HG03045 (cell line): ENCODE results near the gene SF3B4.
"Not testable (repeated sequence)": the region's sequence is repeated elsewhere in the genome, so short reads cannot be mapped to it uniquely, and the experiment has no call there.

Source experiments
- ATAC-seq: cut with Tn5 transposase; IDR thresholded peaks from one replicate; pipeline ENCODE4 v1.9.1; 2021; ENCODE audit warnings: mild to moderate bottlenecking, moderate library complexity; ENCODE audit not compliant: unreplicated experiment

The SF3B4 gene

DNA sequence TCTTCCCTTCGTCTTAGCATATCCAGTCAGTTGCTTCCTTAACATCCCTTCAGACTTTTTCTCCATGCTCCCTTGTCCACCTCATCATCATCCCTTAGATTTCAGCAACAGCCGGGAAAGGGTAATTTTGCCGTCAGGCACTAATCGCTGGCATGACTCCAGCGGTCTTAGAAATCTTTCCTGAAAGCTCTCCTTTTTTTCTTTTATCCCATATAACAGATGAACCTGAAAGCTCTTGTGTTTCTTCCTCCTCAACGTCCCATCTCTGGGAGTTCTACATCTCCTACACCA, 38.7 kb downstream of the SF3B4 start:
- ATAC-seq, result no peak

DNA sequence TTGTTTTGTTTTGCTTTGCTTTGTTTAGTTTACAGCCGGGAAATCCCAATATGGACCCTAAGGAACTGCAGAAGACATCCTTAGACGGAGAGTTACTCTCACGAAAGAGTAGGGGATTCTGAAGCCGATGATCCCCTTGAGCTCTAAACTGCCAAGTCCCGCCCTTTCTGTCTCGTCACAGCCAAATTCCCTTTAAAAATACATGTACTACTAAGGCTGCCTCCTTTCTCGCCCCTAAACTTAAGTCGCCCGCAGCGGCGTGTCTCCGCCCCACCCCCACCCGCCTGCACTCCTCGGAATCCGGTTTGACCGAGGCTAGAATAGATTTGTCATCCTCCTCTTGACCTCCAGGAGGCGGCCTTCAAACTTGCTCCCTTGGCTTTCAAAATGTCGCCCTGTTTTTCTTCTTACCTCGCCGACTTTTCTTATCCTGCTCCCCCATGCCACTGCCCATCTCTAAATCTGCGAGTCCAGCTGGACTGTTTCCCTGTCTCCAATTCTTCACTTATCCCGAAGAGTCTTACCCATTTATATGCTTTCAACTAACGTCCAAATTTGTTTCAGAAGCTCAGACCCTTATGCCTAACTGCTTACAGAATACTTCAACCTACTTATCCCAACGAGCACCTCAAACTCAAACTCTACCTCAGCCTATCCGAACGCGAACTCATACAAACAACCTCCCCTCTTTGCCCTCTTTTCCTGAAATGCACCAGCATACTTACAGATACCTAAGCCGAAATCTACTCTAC, 39.2 kb downstream of the SF3B4 start:
- ATAC-seq, result peak; percentile 25

DNA sequence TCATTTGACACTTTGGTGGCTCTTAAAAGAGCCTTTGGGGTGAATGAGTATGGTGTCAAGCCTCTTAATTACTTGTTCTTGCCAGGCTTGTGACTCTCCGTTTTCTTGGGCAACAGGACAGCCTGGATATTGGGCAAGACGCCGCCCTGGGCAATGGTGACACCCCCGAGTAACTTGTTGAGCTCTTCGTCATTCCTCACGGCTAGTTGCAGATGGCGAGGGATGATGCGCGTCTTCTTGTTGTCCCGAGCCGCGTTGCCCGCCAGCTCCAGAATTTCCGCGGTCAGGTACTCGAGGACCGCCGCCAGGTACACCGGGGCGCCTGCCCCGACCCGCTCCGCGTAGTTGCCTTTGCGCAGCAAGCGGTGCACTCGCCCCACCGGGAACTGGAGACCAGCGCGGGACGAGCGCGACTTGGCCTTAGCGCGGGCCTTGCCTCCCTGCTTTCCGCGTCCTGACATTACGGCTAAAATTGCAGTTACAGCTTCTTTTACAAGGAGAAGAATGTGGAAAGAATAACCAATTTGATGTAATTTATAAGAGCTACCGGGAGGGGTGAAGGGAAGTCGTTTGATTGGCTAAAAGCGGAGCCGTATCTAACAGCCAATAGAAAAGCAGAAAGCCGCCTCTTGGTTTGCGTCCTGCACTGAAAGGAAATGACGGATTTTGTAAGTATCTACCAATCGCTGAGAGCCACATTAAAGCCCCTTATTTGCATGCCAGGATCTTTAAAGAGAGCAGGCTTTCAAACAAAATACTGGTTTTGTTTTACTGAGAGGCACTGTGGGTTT, 40.0 kb downstream of the SF3B4 start:
- peak; percentile 44 for ATAC-seq

DNA sequence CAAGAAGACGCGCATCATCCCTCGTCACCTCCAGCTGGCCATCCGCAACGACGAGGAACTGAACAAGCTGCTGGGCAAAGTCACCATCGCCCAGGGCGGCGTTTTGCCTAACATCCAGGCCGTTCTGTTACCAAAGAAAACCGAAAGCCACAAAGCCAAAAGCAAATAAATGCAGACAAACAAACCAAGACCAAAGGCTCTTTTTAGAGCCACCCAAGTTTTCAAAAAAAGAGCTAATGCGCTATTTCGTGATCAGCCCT, 40.5 kb downstream of the SF3B4 start:
- not testable (repeated sequence) for ATAC-seq

DNA sequence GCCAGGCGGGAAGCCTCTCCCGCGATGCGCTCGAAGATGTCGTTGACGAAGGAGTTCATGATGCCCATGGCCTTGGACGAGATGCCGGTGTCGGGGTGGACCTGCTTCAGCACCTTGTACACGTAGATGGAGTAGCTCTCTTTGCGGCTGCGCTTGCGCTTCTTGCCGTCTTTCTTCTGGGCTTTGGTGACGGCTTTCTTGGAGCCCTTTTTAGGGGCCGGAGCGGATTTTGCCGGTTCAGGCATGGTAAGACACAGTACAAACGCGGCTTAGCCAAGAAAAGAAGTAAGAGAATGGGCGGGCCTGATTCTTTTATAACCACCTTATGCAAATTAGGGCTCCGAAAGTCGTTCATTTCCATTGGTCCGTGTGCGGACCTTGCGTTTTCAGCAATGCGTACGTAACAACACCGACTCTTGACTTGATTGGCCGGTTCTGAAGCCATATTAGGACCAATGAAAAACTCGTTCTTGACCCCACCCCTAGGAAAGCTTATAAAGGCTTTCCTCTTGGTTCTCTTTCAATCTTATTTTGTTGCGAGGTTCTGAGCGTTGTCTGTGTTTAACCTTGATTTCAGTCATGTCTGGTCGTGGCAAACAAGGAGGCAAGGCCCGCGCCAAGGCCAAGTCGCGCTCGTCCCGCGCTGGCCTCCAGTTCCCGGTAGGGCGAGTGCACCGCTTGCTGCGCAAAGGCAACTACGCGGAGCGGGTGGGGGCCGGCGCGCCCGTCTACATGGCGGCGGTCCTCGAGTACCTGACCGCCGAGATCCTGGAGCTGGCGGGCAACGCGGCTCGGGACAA, 41.0 kb downstream of the SF3B4 start:
- ATAC-seq, result peak; percentile 67

DNA sequence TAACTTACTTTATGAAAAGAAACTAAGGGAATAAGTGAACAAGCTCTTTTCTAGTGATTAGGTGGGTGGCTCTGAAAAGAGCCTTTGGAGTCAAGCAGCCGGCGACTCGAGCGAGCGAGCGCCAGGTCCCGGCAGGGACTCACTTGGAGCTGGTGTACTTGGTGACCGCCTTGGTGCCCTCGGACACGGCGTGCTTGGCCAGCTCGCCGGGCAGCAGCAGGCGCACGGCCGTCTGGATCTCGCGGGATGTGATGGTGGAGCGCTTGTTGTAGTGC, 41.5 kb downstream of the SF3B4 start:
- not testable (repeated sequence) for ATAC-seq

DNA sequence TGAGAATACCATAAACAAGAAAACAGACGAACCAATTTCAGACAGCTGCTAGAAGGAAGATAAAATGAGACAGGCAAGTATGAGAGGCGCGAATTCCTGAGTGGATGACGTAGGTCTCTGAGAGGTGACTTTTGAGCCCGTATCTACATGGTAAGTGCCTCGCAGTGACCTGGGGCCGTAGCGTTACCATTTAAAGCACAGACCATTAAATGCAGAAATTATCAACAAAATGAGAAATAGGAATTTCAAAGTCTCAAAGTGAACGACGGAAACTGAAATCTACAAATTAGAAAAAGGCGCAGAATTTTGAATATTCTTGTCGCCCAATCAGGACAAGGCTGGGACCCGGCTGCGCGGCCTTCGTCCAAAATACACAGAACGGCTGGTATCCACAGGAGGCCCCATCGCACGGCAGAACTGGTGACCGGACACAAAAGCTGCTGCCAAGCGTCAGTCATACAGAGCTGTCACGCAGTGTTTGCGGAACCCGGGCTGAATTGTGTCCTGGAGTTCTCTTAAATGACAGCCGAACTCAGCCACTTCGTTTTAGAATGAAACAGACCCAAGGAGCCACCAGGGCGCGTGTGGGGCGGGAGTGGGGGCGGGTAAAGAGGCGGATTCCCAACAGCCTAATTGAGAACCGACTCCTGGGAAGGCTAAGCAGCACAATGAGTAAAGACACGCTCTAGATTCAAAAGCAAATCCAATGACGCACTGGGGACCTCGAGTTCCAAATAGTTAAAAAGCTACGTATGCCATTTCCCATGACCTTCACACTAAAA, 42.1 kb downstream of the SF3B4 start:
- no peak for ATAC-seq

DNA sequence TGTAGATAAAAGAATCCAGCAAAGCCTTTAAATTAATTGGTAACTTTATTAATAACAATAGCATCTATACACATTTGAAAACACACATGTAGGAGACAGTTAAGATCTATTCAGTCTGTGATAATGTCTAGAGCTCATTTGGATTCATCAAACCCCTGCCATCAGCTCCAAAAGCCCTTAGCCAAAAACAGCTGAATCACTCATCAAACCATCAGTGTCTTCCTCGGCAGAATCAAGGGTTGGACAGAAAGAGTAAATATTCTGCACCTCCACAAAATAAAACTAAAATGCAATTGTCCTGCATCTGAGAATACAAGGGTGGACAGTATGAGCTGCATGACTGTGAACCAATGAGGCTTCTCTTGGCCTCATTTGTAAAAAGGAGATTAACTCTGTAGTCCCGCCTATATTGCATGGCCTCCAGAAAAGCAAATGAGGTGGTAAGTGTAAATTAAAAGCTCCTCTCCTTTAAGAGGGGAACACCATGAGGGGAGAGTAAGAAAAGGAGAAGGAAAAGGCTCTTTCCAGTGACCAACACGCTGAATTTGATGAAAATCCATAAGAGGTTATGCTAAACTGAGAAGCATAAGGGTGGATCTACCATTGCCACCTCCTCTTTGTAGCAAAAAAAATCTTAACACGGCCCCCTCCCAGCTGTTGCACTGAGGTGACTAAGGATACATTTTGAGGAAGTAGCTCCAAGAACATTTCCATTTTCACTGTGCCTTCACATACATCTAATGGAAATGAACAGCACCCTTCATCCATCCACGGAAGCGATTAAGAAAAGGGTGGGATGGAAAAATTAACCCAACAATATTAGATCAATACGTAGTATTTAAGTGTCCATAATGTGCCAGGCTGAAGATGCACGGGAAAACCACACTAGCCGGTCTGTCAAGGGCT, 42.9 kb downstream of the SF3B4 start:
- no peak for ATAC-seq

DNA sequence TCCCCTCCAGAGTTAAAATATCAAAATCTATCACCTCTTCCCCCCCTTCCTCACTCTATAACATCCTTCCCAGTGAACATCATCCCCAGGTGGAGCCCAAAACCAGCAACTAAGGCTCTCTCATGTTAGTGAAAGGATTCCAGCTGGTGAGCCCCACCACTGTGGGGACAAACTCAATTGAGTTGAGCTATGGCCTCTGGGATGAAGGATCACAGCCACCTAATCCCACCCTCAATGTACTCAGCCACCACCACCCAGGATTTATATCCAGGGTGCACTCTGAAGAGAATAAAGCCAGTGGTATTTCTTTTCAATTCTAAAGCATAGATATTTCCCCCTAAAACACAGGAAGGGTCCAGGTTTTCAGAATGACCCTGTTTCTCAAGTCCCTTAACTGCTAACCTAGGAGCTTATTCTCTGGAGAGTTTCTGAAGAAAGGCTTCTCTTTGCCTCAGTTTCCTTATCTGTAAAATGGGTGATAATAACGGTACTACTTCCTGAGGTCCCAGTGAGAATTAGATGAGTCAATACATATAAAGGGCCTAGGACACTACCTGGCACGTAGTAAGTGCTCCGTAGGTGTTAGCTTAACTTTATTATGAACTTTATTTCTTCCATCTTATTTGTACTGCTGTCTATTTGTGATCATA, 43.9 kb downstream of the SF3B4 start:
- ATAC-seq, result no peak

DNA sequence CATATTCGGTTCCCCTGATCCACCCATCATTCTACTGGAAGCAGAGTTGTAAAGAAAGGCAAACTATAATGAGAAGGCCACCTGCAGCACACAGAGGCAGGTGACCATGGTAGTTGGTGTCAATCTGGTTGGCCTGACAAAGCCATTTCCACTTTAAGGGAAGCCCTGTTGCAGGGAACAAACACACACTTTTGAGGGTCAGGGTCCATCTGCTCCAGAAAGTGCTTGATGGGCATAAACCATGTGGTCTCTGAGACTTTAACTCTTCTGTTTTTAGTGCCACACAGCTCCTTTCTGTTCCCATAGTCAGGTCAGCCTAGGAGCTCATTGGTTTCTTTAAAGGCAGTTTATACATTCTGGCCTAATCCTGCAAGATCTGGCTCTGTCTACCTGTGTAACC, 45.7 kb downstream of the SF3B4 start:
- no peak for ATAC-seq

DNA sequence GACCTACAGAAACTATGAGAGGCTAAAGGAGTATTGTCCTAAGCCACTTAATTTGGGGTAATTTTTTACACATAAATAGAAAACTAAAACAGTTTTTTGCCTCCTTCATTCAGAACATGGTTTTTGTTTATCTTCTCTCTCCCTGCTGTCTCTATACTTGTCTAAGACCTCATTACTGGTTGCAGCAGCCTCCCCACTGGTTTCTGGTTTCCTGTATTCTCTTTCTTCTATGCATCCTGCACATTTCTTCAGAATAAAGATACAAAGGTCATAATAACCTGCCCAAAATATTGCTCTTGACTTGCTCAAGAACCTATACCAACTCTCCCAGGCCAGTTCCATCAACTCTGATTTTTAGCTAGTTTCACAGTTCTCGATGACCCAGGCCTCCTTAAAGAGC, 48.0 kb downstream of the SF3B4 start:
- ATAC-seq, result no peak

DNA sequence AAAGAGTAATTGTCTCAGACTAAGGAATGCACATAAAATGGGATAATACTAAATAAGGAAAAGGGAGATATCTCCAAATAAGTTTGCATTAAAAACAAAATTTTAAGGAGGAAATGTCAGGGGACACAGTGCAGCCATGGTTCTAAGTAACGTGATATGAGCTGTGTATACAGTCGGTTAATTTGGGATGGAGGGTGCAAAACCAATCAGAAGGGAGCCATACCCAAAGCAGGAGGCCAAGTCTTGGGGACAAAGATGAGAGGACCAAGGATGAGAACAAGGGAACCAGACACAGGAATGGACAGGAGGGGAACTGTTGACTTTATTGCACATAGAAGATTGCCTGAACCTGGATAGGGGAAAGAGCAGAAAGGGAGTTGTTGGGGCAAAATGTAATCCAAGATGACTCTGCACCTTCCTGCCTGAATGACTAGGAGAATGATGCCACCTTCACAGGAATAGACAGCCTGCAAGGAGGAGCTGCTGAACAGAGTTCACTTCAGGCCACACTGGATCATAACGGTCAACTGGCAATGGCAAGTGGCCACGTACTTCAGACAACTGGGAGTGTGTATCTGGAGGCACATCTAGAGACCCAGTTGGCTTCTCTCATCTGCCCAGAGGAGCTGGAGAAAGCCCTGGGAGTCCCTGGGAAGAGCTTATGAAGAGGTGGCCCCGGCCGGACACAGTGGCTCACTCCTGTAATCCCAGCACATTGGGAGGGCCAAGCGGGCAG, 50.2 kb downstream of the SF3B4 start:
- no peak for ATAC-seq
